Right ventricle myocardium inferior (tissue), 1 donor: ENCODE results near the gene CHKA. TPM values are rescaled to one million over a fixed set of nuclear protein-coding genes. Genes with fewer than 3 reads are reported as not detected.

Source experiments
- ATAC-seq: fragments of 200-7000 bp; cut with Tn5 transposase; one replicate; pipeline ENCODE4 v1.9.1; 2020; ENCODE audit warnings: mild to moderate bottlenecking, moderate library complexity
- DNase-seq: peaks from one replicate; pipeline ENCODE4 v3.0.0; 2021; ENCODE audit errors: missing footprints
- intact Hi-C: fragments of 100-400 bp; cut with DNase I; formaldehyde crosslinking; loops from one replicate; pipeline ENCODE4 v1.11.0; 2022
- long read RNA-seq: library from polyadenylated mRNA; unstranded; transcript quantifications from one replicate; pipeline ENCODE4 v2.0.0, GENCODE V29; 2021
- total RNA-seq: library from RNA; stranded (reverse); fragmentation: NEBNext Ultra II Directional; extraction: Animal tissue kit (Norgen Biotek cat#: 25700); gene quantifications from one replicate; pipeline ENCODE4 v1.2.1, GENCODE V29; 2021
- donor health status: DM: no; HTN: yes; CAD: no; lungs with severe emphysema.

CHKA gene
- total RNA-seq = 7.6 TPM
- long read RNA-seq, partial matches to known transcripts = 0 of 2 reads
- long read RNA-seq, other reads (novel, unspliced or antisense) = 1 of 2 reads

- intact Hi-C loops = loop anchor here (5.0 kb wide), 2 partner anchors 89 to 91 kb away; partner anchors contain the start of genes KMT5B and NDUFS8
- peak; percentile 97 for DNase-seq
- peak; percentile 96 for ATAC-seq
These were observed at the start of gene CHKA for GRCh38 chr11:68121067-68121899. Gene CHKA, minus strand, starts transcription at chr11:68121388. Its CDS starts 211 bp downstream, at chr11:68121177.

DNA sequence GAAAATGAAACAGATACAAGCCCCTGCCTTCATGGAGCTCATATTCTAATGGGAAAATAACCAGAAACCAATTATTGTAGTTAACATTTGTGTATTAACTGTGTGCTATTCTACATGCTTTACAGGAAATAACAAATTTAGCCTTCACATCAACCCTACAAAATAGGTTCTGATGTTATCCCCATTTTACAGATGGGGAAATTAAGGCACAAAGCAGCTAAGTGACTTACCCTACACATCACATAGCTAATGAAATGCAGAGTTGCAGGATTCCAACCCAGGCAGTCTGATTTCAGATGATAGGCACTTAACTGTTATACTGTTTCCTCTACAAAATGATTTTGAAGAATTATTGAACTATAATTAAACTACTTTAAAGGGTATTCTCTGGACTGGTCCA, 48.3 kb upstream of the CHKA start:
- ATAC-seq = no peak
- DNase-seq = no peak
- intact Hi-C loops = no loop called here

DNA sequence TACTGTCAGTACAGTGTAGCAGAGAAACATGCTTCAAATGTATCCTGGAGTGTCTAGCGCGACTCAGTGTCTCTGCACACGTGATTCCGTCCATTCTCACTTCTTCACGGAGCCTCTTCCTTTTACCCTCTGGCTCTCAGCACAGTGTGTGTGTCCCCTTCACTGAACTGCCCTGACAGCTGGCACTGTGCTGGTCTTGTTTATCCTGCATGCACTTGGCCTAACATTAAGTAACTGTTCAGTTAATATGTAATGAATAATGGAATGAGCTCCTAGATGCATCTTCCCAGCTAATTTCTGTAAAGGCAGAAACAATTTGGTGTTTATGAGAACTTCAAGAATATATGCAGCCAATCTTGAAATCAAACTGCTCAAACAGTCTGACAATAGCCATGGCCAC, 47.5 kb upstream of the CHKA start:
- no peak for DNase-seq
- intact Hi-C loops = no loop called here

DNA sequence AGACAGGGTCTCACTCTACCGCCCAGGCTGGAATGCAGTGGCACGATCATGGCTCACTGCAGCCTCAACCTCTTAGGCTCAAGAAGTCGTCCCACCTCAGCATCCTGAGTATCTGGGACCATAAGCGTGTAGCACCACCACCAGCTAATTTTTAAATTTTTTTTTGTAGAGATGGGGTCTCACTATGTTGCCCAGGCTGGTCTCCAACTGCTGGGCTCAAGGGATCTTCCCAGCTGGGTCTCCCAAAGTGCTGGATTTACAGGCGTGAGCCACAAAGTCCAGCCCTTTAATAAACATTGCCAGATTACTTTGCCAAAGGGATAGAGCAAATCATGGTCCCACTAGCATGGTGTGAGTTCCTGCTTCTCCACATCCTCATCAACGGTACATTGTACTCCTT, 46.3 kb upstream of the CHKA start:
- intact Hi-C loops = no loop called here
- ATAC-seq (no peak), DNase-seq (no peak)

More for the DNA sequence above, 47.5 kb upstream of the CHKA start:
- ATAC-seq = no peak

DNA sequence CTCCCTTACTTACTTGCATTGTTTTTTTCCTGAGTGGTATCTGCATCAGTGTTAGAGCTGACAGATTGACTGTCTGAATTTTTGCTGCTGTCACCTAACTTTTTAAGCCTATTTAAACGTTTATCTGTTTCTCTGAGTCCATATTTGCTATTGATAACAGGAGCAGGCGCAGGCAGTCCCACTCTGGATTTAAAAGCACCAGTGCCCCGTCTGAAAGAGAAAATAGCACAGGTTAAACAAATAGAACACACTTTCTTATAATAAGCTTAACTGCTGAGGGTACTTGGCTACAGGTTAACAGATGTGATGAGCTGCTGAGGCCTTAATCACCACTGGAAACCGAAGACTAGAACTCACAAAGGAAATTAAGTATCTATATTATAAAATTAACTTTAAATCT, 45.8 kb upstream of the CHKA start:
- DNase-seq (no peak), ATAC-seq (no peak)
- intact Hi-C loops = no loop called here

GRCh38 chr11:68165601-68166000, 44.4 kb upstream of the CHKA start:
- DNase-seq (no peak), ATAC-seq (no peak)
- intact Hi-C loops = no loop called here

GRCh38 chr11:68164437-68164836, 43.2 kb upstream of the CHKA start:
- intact Hi-C loops = no loop called here
- DNase-seq = no peak
- ATAC-seq = no peak

DNA sequence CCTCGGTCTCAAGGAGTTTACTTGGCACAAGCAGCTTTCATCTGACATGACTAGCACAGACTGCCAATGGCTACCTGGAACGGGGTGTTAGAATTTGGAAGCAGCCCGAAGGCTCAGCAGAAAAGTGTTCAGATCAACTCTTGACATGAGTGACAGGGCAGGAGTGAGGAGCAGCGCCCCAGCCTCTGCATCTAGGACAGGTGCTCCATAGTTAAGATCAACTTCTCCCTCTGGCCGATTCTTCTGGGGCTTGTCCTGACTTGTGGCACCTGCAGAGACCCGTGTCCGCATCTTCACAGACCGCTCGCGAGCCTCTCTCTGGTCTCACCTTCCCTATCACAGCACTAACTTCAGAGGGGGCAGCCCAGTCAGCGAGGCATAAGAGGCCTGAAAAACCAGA, 42.5 kb upstream of the CHKA start:
- no peak for ATAC-seq
- intact Hi-C loops = no loop called here

DNA sequence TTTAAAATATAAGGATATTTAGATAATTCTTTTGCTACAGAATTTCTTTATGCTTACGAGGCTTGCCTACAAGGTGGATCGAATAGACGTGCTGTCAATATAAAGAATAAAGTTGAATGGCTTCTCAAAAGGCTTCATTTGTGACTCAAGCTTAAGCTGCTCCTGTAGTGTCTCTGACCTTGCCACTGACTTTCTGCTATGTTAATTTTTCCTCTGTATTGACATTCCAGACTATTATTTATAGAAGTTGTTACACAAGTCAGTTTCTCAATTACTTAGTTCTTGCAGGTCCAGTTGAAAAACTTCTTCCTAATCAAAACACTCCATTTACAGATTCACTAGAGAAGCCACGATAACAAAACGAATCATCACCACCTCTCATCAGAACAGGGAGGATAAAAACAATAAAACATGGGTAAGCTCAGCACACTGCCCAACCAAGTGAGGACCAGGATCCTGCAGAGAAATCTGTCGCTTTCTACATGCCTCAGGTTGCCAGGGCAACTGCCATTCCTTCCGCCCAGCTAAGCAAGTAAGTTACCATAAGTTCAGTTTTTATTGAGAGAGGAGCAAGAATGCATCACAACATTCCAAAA, 39.0 kb upstream of the CHKA start:
- DNase-seq (no peak), ATAC-seq (no peak)
- intact Hi-C loops = no loop called here

More for the DNA sequence above, 42.5 kb upstream of the CHKA start:
- DNase-seq = no peak

GRCh38 chr11:68159665-68160064, 38.5 kb upstream of the CHKA start:
- no peak for ATAC-seq
- intact Hi-C loops = no loop called here
- DNase-seq = no peak

DNA sequence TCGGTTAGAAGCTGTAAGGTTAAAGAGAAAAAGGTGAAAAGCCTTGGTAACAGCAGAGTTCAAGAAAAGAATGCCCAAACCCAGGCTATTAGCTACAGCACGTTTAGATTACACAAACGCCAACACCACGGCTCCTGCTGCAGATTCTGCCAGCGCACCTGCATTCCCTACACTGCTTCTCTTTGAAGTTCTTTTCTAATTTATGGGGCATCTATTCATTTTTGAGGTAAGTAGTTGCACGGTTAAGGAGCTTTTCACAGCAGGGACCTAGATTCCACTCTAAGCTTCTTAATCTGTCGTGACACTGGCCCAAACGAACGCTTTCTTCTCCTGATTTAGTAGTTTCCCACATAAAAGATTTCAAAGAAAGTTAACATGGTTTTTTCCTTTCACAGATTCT, 38.0 kb upstream of the CHKA start:
- intact Hi-C loops = no loop called here
- no peak for DNase-seq
- ATAC-seq = no peak

GRCh38 chr11:68158580-68158979, 37.4 kb upstream of the CHKA start:
- DNase-seq (no peak), ATAC-seq (no peak)
- intact Hi-C loops = no loop called here

GRCh38 chr11:68153742-68154141, 32.6 kb upstream of the CHKA start:
- intact Hi-C loops = no loop called here
- DNase-seq (no peak), ATAC-seq (no peak)

DNA sequence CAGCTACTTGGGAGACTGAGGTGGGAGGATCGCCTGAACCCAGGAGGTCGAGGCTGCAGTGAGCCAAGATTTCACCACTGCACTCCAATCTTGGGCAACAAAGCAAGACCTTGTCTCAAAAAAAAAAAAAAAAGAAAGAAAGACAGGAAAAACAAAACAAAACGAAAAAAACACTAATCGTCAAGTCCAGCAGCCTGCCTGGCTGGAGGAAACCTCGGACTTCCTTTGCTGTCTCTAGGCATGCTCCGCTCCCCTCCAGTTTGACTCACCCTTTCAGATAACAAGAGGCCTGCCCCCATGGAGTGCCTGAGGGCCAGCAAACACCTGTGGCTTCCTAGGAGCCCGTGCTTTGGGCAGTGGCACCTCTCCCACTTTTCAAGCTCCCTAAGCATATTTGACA, 28.8 kb upstream of the CHKA start:
- ATAC-seq = no peak
- no peak for DNase-seq
- intact Hi-C loops = no loop called here

GRCh38 chr11:68149417-68149816, 28.2 kb upstream of the CHKA start:
- intact Hi-C loops = no loop called here
- no peak for DNase-seq
- no peak for ATAC-seq

DNA sequence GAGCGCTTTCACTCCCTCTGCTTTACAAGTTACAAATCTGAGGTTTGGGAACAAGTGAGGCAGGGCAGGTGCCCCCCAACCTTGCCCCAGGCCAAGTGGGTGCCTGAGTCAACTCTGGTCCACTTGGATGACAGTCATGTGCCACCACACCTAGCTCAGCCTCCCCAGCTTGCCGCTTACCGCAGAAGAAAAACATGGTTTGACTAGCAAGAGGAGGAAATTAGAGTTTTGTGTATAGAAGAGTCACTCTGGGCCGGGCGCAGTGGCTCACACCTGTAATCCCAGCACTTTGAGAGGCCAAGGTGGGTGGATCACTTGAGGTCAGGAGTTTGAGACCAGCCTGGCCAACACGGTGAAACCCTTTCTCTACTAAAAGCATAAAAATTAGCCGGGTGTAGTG, 27.7 kb upstream of the CHKA start:
- intact Hi-C loops = no loop called here
- no peak for ATAC-seq

DNA sequence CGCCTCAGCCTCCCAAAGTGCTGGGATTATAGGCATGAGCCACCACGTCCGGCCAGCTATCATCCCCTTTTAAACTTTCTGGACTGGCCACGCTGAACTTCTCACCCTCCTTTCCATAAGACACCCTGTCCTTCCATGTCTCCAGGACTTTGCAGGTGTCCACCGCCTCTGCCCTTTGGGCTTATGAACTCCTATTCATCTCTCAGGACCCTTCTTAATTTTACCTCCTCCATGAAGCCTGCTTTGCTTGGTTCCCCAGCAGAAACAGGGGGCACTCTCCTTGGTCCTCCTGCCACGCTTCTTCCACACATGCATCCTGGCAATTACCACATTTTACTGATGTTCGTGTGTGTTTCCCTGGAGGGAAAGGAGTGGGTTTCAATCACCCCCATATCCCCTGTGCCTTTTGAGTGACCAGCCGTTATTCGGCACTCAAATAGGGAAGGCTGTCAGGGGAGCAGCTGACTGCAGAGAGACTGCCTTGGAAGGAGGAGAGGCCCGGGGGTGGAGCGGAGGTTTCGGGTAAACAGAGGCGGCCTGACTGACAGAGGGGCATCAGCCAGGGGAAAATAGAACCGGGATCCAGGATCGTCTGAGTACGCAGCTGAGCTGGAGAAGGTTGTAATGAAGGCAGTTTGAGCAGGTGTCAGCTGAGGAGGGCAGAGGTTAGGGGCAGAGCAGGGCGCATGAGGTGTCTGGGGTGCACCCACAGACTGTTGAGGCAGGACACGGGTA, 27.1 kb upstream of the CHKA start:
- intact Hi-C loops = no loop called here
- ATAC-seq = no peak
- no peak for DNase-seq

More for the DNA sequence above, 27.7 kb upstream of the CHKA start:
- no peak for DNase-seq

DNA sequence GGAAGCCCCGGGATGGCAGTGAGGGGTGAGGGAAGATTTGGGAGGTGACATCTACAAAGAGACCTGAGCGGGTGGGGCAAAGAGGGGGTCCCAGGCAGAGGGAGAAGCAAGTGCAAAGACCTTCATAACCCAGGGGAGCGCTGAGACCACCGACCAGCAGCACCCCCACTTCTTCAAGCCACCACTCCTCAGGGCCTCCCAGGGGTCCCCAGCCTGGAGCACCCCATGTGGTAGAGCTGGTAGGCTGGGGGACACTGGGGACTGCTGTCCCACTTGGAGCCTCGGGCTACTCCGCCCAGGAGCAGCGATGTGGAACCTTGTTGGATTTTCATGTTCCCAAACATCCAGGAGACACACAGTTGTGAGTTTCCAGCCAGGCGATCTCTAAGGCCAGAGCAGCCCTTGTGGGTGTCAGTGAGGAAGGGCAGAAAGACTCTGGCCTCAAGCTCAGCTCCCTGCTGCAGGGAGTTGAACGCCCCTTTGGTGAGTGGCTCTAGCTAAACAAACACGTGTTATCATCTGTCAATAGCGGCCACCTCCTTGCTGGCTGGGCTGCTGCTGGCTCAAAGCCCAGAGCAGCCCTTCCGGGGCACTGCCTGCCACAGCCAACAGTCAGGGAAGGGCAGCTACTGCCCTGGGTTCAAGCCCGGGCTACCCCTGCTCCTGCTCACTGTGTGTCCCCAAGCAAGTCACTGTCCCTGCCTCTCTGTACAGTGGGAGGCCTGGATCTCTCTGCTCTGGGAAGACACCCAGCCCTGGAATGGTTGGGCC, 25.7 kb upstream of the CHKA start:
- intact Hi-C loops = loop anchor here (2.0 kb wide), 1 partner anchor 18 kb away; no protein-coding TSS in a partner anchor
- no peak for DNase-seq

More for the DNA sequence above, 25.7 kb upstream of the CHKA start:
- peak; percentile 51 for ATAC-seq
